ENCODE results near the gene UFSP1.

DNA sequence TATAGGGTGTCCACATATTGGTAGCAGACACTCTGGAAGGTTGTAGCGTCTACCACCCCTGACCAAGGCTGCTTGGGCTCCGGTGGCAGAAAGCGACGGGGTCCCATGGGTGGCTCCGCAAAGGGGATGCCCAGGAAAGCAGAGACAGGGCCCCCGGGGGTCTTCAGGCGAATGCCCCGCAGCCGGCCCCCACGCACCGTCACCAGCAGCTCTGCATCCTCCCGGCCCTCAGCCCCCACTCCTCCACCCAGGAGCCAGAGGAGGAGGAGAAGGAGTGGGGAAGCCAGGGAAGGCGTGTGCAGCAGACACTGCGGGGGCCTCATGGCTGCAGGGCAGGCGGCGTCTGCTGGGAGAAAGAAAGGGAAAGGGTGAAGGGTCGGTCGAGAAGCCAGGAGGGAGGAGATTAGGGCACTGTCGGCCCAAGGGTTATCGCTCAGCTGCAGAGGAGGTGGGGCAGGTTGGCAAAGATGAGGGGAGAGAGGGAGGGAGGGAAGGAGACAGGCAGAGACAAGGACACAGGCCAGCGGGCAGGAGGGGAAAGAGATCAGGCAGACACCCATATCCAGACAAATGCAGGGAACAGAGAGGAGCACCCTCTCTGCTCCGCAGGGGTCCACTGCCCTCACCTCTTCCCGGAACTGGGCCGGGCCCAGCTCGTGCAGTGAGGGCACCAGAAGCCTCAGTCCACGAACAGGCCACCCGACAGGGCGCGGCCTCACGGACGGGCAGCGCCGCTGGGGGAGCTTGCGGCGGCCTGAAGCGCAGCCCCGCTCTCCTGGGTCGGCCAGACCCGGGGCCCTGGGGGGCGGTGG is 4.6 kb upstream of the UFSP1 start:
- no peak for TF ChIP-seq EZH2 (IDR thresholded peaks at IDR 0.05; ENCODE audit: borderline replicate concordance, low read length)
- TF ChIP-seq, protein P1, sequence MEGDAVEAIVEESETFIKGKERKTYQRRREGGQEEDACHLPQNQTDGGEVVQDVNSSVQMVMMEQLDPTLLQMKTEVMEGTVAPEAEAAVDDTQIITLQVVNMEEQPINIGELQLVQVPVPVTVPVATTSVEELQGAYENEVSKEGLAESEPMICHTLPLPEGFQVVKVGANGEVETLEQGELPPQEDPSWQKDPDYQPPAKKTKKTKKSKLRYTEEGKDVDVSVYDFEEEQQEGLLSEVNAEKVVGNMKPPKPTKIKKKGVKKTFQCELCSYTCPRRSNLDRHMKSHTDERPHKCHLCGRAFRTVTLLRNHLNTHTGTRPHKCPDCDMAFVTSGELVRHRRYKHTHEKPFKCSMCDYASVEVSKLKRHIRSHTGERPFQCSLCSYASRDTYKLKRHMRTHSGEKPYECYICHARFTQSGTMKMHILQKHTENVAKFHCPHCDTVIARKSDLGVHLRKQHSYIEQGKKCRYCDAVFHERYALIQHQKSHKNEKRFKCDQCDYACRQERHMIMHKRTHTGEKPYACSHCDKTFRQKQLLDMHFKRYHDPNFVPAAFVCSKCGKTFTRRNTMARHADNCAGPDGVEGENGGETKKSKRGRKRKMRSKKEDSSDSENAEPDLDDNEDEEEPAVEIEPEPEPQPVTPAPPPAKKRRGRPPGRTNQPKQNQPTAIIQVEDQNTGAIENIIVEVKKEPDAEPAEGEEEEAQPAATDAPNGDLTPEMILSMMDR (conservative IDR thresholded peaks at IDR 0.05 in 1 of 2, IDR thresholded peaks at IDR 0.05 in 1 of 2; ENCODE audit: extremely low read depth in 1 of 2, insufficient read depth in 1 of 2, low read depth in 1 of 2, low read length in 2 of 2) = no peak

Measured in mammary epithelial cell (primary cell).